MM.1S (cell line): ENCODE data around the gene MFSD2A.
A peak's percentile ranks its signal among the peaks of the same experiment; 100 is the strongest.

ENCODE experiments used
- DNase-seq: peaks from one replicate; pipeline ENCODE4 v3.0.0-alpha.2; 2015
- H2AFZ ChIP-seq: fragments of 300-600 bp; sonication (generic); 2 replicates; pipeline ENCODE4 v1.6.0; 2016; ENCODE audit warnings: antibody characterized with exemption, low read length
- H3F3A ChIP-seq: fragments of 300-600 bp; sonication (generic); 2 replicates; pipeline ENCODE4 v1.6.1; 2016; ENCODE audit warnings: mild to moderate bottlenecking, antibody characterized with exemption, low read length, moderate library complexity, mixed read lengths; ENCODE audit not compliant: insufficient read depth
- H3K27ac ChIP-seq: fragments of 300-600 bp; sonication (generic); 2 replicates; pipeline ENCODE4 v1.5.1; 2016; ENCODE audit warnings: mild to moderate bottlenecking, low read length
- H3K27me3 ChIP-seq: fragments of 300-600 bp; sonication (generic); replicated peaks from 2 replicates; pipeline ENCODE4 v1.6.0; 2016; ENCODE audit warnings: low read length; ENCODE audit not compliant: insufficient read depth
- H3K36me3 ChIP-seq: fragments of 300-600 bp; sonication (generic); replicated peaks from 2 replicates; pipeline ENCODE4 v1.6.1; 2016; ENCODE audit warnings: mild to moderate bottlenecking, low read length, mixed read lengths; ENCODE audit not compliant: insufficient read depth
- H3K4me1 ChIP-seq: fragments of 300-600 bp; sonication (generic); 2 replicates; pipeline ENCODE4 v1.6.1; 2016; ENCODE audit warnings: low read length, mixed read lengths
- H3K4me2 ChIP-seq: fragments of 300-600 bp; sonication (generic); 2 replicates; pipeline ENCODE4 v1.6.0; 2016; ENCODE audit warnings: low read depth, low read length
- H3K4me3 ChIP-seq: fragments of 300-600 bp; sonication (generic); 2 replicates; pipeline ENCODE4 v1.5.1; 2016; ENCODE audit warnings: low read length, mixed read lengths
- H3K79me2 ChIP-seq: fragments of 300-600 bp; sonication (generic); 2 replicates; pipeline ENCODE4 v1.6.1; 2016; ENCODE audit warnings: mixed run types, low read length, mixed read lengths
- H3K9ac ChIP-seq: fragments of 300-600 bp; sonication (generic); 2 replicates; pipeline ENCODE4 v1.6.1; 2016; ENCODE audit warnings: low read length, mixed read lengths
- H3K9me2 ChIP-seq: fragments of 300-600 bp; sonication (generic); replicated peaks from 2 replicates; pipeline ENCODE4 v1.6.1; 2016; ENCODE audit warnings: mild to moderate bottlenecking, low read length, mixed read lengths; ENCODE audit not compliant: insufficient read depth
- H3K9me3 ChIP-seq: fragments of 300-600 bp; sonication (generic); replicated peaks from 2 replicates; pipeline ENCODE4 v1.6.1; 2016; ENCODE audit warnings: mild to moderate bottlenecking, low read length, mixed read lengths; ENCODE audit not compliant: insufficient read depth
- H4K20me1 ChIP-seq: fragments of 300-600 bp; sonication (generic); 2 replicates; pipeline ENCODE4 v1.6.1; 2016; ENCODE audit warnings: mild to moderate bottlenecking, low read length, moderate library complexity, mixed read lengths; ENCODE audit not compliant: insufficient read depth
- EZH2 ChIP-seq: fragments of 300-600 bp; sonication (generic); optimal IDR thresholded peaks from 2 replicates; pipeline ENCODE3; 2017; ENCODE audit warnings: low read depth, mild to moderate bottlenecking, antibody characterized with exemption, low read length, mixed read lengths
- EZH2phosphoT487 ChIP-seq: fragments of 300-600 bp; sonication (generic); IDR thresholded peaks from 2 replicates; pipeline ENCODE4 v1.6.1; 2018; ENCODE audit warnings: antibody characterized with exemption, low read length
- TF ChIP-seq, protein P1 (sequence below): fragments of 300-600 bp; sonication (generic); IDR thresholded peaks from 2 replicates; pipeline ENCODE4 v1.5.1; 2016; ENCODE audit warnings: antibody characterized with exemption, low read length, mixed read lengths

MFSD2A gene

DNA sequence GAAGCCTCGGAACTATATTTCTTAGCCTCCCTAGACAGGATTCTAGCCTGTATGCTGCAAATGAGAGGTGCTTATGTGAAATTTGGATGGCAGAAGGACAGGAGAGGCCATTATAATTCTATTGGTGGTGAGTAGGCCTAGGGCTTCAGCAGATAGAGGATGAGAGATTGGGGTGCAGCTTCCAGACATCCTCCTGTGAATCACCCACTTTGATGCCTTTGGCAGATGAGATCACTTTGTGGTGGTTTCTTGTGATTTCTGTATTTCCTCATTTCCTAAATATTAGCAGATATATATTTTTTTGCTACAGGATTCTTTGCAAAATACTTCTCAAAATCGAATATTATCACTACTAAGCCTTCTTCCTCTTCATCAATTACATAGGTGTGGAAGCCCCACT lies 37.3 kb downstream of the MFSD2A start:
- H3K27me3 ChIP-seq, result no peaks in the 10 kb centered on the region
- H3K9me2 ChIP-seq, result no peaks in the 10 kb centered on the region
- H3K4me1 ChIP-seq, result peaks cover 10% of the 10 kb centered on the region
- no peaks in the 10 kb centered on the region for H3K79me2 ChIP-seq
- no peaks in the 10 kb centered on the region for H3F3A ChIP-seq
- H2AFZ ChIP-seq, result no peak overlapping the region; the same call in 1 of the 2 replicates
- H3K4me2 ChIP-seq, result no peak overlapping the region
- no peak overlapping the region for H3K27ac ChIP-seq
- H3K36me3 ChIP-seq, result no peaks in the 10 kb centered on the region
- H3K4me3 ChIP-seq, result no peak overlapping the region
- DNase-seq, result no peak
- H3K9me3 ChIP-seq, result no peaks in the 10 kb centered on the region
- H3K9ac ChIP-seq, result no peak overlapping the region
- TF ChIP-seq, protein P1, sequence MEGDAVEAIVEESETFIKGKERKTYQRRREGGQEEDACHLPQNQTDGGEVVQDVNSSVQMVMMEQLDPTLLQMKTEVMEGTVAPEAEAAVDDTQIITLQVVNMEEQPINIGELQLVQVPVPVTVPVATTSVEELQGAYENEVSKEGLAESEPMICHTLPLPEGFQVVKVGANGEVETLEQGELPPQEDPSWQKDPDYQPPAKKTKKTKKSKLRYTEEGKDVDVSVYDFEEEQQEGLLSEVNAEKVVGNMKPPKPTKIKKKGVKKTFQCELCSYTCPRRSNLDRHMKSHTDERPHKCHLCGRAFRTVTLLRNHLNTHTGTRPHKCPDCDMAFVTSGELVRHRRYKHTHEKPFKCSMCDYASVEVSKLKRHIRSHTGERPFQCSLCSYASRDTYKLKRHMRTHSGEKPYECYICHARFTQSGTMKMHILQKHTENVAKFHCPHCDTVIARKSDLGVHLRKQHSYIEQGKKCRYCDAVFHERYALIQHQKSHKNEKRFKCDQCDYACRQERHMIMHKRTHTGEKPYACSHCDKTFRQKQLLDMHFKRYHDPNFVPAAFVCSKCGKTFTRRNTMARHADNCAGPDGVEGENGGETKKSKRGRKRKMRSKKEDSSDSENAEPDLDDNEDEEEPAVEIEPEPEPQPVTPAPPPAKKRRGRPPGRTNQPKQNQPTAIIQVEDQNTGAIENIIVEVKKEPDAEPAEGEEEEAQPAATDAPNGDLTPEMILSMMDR, result no peak
- no peak for TF ChIP-seq EZH2
- TF ChIP-seq EZH2phosphoT487, result no peak
- no peaks in the 10 kb centered on the region for H4K20me1 ChIP-seq

DNA sequence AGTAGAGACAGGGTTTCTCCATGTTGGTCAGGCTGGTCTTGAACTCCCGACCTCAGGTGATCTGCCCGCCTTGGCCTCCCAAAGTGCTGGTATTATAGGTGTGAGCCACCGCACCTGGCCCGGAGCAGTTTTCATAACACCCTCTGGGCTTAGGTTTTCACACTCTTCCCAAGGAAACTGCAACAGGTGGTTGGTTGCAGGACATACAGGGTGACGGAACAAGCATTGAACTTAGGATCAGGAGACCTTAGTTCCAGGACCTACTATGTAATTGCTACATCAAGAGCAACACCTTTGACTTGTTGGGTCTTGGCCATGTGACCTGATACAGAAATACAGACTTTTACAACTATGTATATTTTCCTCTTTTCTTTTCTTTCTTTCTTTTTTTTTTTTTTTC lies 37.9 kb downstream of the MFSD2A start:
- peaks cover 10% of the 10 kb centered on the region for H3K4me1 ChIP-seq
- TF ChIP-seq EZH2, result no peak
- no peak for TF ChIP-seq EZH2phosphoT487
- TF ChIP-seq, protein P1, result no peak
- H3K9ac ChIP-seq, result no peak overlapping the region
- no peak overlapping the region for H3K4me2 ChIP-seq
- no peaks in the 10 kb centered on the region for H3K9me2 ChIP-seq
- no peaks in the 10 kb centered on the region for H3K9me3 ChIP-seq
- no peak overlapping the region for H2AFZ ChIP-seq
- H3K36me3 ChIP-seq, result no peaks in the 10 kb centered on the region
- no peaks in the 10 kb centered on the region for H3K27me3 ChIP-seq
- DNase-seq, result no peak
- H3K4me3 ChIP-seq, result no peak overlapping the region
- no peaks in the 10 kb centered on the region for H4K20me1 ChIP-seq
- no peaks in the 10 kb centered on the region for H3K79me2 ChIP-seq
- no peak overlapping the region for H3K27ac ChIP-seq
- no peaks in the 10 kb centered on the region for H3F3A ChIP-seq

DNA sequence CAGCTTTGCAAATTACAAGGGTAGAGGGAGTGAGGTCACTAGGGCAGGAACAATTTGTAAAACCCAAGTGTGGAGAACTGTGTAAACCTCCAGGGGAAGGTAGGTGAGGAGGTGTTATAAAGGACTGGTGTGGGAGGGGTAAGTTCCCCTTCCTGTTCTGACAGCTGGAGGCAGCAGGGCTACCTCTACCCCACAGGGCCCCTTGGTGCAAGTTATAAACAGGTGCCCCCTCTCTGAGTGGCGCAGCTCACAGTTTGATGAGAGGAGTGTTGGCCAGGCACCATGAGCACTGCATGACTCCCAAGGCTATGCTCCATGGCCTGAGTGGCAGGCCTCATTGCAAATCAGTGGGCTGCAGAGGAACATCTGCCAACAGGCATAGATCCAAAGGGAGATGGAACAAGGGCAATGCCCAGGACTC lies 41.0 kb downstream of the MFSD2A start:
- no peak overlapping the region for H3K9ac ChIP-seq
- no peak overlapping the region for H3K27ac ChIP-seq

More for the DNA sequence above, 41.0 kb downstream of the MFSD2A start:
- no peaks in the 10 kb centered on the region for H4K20me1 ChIP-seq
- no peaks in the 10 kb centered on the region for H3K9me3 ChIP-seq
- H3K36me3 ChIP-seq, result no peaks in the 10 kb centered on the region
- peak overlapping the region; percentile 8 for H2AFZ ChIP-seq
- no peaks in the 10 kb centered on the region for H3K9me2 ChIP-seq
- no peaks in the 10 kb centered on the region for H3K79me2 ChIP-seq
- no peaks in the 10 kb centered on the region for H3K27me3 ChIP-seq
- no peak overlapping the region for H3K4me3 ChIP-seq
- no peak overlapping the region for H3K4me2 ChIP-seq
- peaks cover 10% of the 10 kb centered on the region for H3K4me1 ChIP-seq
- H3F3A ChIP-seq, result no peaks in the 10 kb centered on the region
- TF ChIP-seq, protein P1, result no peak
- TF ChIP-seq EZH2phosphoT487, result no peak
- TF ChIP-seq EZH2, result no peak
- peak; percentile 22 for DNase-seq
